GM21526 (cell line): Measurements from ENCODE around the gene GBP6.
"Not testable (repeated sequence)": the region's sequence is repeated elsewhere in the genome, so short reads cannot be mapped to it uniquely, and the experiment has no call there.

Experiments used
- ATAC-seq: cut with Tn5 transposase; IDR thresholded peaks from one replicate; pipeline ENCODE4 v1.9.1; 2021; ENCODE audit warnings: moderate library complexity; ENCODE audit not compliant: unreplicated experiment, low FRiP score

Gene GBP6

DNA sequence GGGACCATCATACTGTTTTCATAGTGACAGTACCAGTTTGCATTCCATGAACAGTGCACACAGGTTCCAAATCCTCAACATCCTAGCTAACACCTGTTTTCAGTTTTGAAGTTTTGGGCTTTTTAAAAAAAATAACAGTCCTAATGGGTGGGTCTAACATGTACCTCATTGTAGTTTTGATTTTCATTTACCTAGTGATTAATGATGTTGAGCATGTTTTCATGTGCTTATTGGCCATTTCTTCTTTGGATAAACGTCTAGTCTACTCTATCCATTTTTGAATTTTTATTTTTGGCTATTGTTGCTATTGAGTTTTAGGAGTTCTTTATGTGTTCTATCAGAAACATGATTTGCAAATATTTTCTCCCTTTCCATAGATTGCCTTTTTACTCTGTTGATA lies 3.4 kb downstream of the GBP6 start:
- no peak for ATAC-seq

DNA sequence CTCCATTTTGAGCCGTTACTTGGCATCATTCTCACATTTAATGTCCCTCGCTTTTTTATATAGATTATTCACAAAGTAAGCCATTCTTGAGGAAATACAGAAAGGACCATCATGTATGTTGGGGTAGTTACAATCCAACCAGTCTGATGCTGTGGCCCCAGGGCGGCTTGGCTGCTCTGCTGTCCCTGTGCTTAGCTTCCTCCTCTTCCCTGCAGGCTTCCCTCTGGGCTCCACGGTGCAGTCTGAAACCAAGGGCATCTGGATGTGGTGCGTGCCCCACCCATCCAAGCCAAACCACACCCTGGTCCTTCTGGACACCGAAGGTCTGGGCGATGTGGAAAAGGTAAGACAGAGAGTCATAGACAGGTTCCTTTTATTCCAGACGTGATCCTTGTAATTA lies 5.5 kb downstream of the GBP6 start:
- ATAC-seq: no peak

DNA sequence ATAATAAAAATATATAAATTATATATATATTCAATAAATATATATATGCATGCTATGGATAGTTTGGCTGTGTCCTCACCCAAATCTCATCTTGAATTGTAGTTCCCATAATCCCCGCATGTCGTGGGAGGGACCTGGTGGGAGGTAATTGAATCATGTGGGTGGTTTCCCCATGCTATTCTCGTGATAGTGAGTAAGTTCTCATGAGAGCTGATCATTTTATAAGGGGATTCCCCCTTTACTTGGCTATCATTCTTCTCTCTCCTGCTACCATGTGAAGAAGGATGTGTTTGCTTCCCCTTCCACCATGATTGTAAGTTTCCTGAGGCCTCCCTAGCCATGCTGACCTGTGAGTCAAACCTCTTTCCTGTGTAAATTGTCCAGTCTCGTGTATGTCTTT lies 10.0 kb downstream of the GBP6 start:
- not testable (repeated sequence) for ATAC-seq

DNA sequence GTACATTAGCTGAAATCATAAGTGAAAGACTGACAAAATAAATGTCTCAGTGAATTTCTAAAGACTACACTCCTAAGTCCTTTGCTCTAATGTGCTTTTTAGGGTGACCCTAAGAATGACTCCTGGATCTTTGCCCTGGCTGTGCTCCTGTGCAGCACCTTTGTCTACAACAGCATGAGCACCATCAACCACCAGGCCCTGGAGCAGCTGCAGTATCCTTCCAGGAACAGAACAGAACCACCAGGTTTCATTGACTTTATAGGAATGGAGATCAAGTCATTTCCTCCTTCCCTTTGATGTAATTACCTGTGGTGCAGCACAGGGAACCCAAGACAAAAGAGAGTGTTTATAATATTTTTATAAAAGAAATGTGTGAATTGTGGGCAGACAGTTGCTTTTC lies 14.1 kb downstream of the GBP6 start:
- no peak for ATAC-seq

DNA sequence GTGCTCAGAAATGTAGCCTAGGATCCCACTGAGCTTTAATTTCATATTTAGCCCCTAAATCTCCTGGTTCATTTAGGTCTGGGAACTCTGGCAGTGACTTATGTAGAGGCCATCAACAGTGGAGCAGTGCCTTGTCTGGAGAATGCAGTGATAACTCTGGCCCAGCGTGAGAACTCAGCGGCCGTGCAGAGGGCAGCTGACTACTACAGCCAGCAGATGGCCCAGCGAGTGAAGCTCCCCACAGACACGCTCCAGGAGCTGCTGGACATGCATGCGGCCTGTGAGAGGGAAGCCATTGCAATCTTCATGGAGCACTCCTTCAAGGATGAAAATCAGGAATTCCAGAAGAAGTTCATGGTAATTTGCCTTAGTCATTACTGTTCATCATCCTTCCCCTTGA lies 17.8 kb downstream of the GBP6 start:
- ATAC-seq: no peak

DNA sequence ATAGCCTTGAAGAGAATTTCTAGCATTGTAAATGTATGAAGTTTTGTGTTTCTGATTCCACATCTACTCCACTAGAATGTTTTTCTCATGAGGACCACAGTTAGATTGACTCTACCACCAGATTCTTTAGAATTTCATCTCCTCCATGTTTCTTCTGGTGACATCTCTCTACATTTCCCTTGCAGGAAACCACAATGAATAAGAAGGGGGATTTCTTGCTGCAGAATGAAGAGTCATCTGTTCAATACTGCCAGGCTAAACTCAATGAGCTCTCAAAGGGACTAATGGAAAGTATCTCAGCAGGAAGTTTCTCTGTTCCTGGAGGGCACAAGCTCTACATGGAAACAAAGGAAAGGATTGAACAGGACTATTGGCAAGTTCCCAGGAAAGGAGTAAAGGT lies 18.6 kb downstream of the GBP6 start:
- ATAC-seq: no peak

DNA sequence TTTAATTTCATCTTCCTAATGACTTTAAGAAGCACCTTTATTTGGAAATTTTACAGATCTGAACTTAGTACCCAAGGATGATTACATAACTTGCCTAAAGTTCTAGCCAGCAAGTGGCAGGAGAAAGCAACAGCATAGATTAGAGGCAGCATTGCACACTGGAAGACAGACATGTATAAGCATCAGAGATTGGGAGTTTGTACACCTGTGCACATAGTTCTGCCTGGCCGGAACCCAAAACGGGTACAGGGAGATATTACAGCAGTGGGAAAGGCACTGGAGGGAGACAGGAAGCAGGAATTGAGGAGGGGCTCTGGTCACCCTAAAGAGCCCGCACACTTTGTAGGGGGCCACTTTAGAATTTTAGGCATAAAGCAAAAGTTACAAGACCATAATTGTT lies 19.3 kb downstream of the GBP6 start:
- no peak for ATAC-seq

DNA sequence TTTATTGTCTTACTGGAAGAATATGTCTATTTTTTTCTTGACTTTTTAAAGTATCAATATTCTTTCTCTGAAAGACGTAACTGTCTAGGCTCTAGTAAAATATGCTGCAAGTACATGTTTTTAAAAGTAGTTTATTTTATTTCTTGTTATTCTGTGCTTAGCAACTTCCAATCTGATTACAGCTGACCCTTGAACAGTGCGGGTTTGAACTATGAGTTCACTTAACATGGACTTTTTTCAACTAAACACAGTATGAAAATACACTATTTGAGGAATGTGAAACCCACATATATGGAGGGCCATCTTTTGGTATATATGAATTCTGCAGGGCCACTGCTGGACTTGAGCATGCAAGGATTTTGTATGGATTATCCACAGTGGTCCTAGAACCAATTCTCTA lies 26.8 kb downstream of the GBP6 start:
- no peak for ATAC-seq

DNA sequence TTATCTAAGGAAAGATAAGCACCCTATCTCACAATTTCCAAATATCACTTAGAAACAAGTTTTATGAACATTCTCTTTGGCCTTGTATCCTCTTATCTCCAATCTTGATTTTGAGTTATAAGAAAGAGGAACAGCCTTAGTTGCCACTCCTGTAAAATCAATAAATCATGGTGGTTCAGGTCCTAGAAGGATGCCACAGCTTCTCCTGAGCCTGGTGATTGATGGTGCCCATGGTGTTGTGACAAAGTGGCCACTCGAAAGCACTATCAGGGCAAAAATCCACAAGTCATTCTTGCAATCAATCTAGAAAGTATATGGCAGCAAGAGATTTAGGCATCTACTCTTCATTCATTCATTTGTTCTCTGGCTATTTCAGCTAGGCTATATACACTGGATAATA lies 27.8 kb downstream of the GBP6 start:
- ATAC-seq: no peak

DNA sequence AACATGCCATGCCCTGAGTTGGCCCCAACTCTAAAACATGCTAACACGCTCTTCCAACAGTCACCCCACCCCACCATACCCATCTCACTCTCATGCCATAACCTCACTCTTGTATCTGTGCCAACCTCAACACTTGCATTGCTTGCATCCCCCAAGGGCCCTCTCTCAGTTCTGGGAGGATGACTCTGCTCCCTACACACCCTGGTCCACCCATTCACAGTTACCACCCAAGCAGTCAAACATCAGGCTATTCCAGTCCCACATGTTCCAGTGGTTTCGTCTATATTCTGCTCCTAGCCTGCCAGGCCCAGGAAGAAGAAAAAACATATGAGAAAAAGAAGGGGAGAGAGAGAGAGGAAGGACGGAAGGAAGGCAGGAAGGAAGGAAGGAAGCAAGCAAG lies 31.0 kb downstream of the GBP6 start:
- no peak for ATAC-seq

DNA sequence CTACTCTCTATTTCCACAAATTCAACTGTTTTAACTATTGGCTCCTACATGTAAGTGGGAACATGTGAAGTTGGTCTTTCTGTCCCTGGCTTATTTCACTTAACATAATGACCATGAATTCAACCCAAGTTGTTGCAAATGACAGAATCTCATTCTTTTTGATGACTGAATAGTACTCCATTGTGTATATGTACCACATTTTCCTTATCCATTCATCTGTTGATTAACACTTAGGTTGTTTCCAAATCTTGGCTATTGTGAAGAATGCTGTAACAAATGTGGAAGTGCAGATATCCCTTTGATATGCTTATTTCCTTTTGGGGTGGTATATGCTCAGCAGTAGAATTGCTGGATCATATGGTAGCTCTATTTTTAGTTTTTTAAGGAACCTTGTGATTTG lies 33.0 kb downstream of the GBP6 start:
- ATAC-seq: no peak

DNA sequence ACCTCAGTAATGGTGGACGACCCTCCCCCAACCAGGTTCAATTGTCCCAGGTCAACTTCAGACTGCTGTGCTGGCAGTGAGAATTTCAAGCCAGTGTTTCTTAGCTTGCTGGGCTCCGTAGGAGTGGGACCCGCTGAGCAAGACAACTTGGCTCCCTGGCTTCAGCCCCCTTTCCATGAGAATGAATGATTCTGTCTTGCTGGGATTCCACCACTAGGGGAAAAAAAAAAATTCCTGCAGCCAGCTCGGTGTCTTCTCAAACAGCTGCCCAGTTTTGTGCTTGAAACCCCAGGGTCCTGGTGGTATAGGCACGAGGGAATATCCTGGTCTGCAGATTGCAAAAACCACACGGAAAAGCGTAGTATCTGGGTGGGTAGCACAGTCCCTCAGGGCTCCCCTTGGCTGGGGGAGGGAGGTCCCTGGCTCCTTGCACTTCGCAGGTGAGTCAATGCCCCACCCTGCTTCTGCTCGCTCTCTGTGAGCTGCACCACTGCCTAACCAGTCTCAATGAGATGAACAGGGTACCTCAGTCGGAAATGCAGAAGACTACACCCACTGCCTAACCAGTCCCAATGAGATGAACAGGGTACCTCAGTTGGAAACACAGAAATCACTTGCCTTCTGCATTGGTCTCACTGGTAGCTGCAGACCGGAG lies 41.5 kb downstream of the GBP6 start:
- no peak for ATAC-seq

DNA sequence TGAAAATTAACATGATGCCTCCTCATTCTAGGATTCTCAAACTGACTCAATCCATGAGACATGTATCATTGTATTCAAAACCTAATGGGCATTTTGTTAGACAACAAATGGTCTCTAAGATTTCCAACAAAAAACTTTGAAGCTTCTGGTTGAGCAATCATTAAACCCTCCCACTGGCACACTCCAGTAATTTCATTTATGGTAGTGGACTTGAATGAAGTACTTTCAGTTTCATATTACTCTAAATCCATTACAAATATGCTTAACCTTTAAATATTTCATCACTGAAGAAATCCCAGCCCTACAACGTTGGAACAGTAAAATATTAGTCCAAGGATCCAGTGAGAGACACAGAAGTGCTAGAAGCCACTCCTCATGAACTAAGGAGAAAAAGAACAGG lies 43.5 kb downstream of the GBP6 start:
- ATAC-seq: no peak

DNA sequence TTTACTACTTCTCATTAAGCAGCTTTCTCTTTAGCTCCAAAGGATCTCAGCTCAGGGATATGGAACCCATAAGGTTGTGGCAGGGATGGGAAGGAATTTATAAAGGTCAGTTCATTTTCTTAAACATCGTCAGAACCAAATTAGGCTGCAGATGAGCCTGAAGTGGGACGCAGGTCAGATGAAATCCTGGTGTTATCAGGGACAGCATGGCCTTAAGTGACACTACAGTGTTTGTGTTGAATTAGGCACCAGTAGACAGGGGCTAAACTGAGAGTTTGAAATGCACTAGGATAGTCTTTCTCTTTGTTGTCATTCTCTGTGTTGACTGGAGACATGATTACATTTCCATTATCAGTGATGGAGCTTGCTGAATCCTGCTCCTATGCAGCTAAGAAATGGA lies 43.9 kb downstream of the GBP6 start:
- ATAC-seq: not testable (repeated sequence)

DNA sequence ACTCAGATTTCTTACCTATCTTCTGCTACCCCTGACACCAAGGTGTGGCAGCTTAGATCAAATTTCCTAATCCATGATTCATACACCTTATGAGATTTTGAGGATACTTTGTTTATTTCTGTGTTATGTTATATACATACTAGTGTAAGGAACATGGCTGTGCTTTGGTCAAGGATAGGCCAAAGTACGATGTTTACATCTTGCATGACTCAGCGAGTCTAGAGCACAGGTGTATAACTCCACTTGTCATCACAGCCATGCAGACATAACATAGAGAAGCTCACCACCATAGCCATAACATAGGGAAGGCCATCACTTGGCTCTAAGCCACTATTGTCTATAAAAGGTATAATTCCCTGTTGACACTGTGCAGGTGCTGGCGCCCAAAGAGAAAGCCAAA lies 61.2 kb downstream of the GBP6 start:
- ATAC-seq: no peak

DNA sequence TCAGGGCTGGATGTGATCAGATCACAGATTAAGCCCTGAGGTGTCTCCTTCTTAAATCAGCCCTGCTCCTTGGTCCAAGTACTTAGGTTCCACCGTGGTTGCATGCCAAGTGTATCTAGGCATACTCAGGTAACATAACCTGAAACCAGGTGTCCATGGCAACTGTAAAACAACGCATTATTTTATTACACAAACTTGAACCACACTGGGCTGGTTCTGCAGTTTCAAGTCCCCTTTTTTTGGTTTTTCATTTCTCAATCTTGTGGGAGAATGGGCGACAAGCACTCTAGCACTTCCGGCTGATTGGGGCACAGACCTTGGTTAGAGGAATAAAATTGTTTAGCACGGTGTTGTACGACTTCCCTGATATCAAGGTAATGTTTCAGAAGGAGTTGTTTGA lies 65.2 kb downstream of the GBP6 start:
- ATAC-seq: peak; percentile 55

DNA sequence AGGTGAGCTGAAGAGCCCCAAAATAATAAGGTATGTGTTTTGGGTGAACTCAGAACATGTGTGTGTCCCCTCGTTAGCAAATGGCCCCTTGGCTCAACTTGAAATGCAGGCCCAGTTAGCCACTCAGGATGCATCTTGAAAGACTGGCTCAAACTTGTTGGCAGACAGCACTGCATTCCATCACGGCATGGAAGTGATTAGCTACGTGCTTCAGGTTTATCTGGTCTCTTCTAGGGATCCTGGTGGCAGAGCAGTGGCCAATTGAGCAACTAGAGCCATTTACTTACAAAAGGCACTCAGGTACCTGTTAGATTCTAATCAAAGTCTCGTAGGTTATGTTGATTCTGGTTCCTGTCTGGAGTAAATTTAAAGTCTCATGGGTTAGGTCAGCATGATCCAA lies 65.8 kb downstream of the GBP6 start:
- ATAC-seq: not testable (repeated sequence)

DNA sequence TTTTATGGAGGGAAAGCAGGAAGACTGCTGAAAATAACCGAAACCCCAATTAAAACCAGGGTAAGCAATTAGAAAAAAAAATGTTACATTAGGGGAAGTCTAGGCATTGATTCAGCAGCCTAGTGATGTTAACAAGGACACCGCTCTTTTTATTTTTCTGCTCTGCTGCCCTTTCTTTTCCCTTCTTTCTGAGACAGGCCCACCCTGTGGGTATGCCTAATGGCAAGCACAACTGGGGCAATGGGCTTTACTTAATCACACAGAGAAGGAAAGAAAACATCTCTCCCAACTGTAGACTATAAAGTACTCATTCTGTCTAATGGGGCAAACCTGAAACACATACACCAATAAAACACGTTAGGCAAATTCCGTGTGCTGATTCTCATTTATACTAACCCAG lies 69.6 kb downstream of the GBP6 start:
- ATAC-seq: no peak

DNA sequence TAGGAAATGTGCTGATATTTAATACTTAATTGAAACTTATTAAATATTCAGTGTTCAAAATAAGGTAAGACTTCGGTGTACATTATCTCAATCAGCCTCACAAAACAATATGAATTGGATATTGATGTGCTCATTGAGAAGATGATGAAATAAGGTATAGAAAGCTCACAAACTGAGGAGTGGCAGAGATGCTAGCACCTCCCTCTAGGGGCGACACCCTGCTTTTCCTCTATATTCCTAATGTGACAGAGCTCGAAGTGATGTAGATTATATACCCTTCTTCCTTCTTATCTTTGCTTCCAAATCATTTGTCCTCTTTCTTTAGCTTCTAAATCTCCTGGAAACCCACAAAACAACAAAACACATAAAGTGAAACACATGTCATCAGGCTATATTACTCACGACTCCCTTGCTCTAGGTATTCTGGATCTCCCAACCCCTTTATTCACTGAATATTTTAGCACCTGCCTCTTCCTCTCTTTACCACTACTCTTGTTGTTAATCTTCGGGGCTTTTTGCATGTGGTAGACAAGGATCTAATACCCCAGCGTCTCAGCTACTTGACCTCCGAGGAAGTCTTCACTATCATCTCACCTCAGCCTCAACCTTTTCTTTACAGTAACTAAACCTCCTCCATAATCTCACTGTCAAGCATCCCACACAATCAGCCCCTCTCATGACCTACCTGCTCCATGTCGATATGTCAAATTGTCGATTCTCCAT lies 70.4 kb downstream of the GBP6 start:
- not testable (repeated sequence) for ATAC-seq
